HepG2 (cell line): ENCODE measurements around the gene ARHGAP26. TPM values are rescaled to one million over a fixed set of nuclear protein-coding genes. Genes with fewer than 3 reads are reported as not detected.

Source experiments
- ATAC-seq: fragments of 200-7000 bp; cut with Tn5 transposase; 3 replicates; pipeline ENCODE4 v1.9.1; 2020; ENCODE audit warnings: mild to moderate bottlenecking, moderate library complexity
- BruUV-seq: library from RNA; stranded (reverse); fragments of 400-500 nt; replicated peaks from 2 replicates; lab custom pipeline; 2021; lab: Mats Ljungman, UMichigan
- CTCF ChIA-PET: fragments of 300-600 bp; formaldehyde crosslinking; extraction: SDS; loops from one replicate; lab custom pipeline; 2021; ENCODE audit warnings: low total read pairs, inconsistent platforms, low intra/inter-chr PET ratio; lab: Yijun Ruan, JAX
- POLR2A ChIA-PET: fragments of 350-600 bp; sonication (Branson Sonifier 250); formaldehyde crosslinking; loops from one replicate; lab custom pipeline; 2020; ENCODE audit warnings: antibody characterized with exemption, inconsistent platforms; lab: Yijun Ruan, JAX
- DNase-seq: peaks from one replicate; pipeline ENCODE4 v3.0.0-alpha.2; 2015; ENCODE audit warnings: low spot score
- FAIRE-seq: peaks from 3 replicates; lab custom pipeline; 2011; peaks lifted over from hg19 to GRCh38; lab: Jason Lieb, UNC
- H2AFZ ChIP-seq: one replicate; pipeline ENCODE4 v1.6.1; 2011; ENCODE audit warnings: low read length, inconsistent platforms
- H3K27ac ChIP-seq: fragments of 300-600 bp; 3 replicates; pipeline ENCODE4 v1.8.0; 2011; ENCODE audit warnings: mixed run types, mild to moderate bottlenecking, mixed read lengths, low read length, inconsistent platforms; ENCODE audit not compliant: insufficient read depth; ENCODE audit errors: extremely low read length
- H3K27me3 ChIP-seq, 2 experiments: fragments of 200-600 bp in 1 of 2; 2 replicates in 1 of 2; 3 replicates in 1 of 2; pipeline versions ENCODE4 v1.6.0 to v1.8.0; 2011; ENCODE audit warnings: low read length in 2 of 2, mild to moderate bottlenecking in 2 of 2, moderate library complexity in 2 of 2, inconsistent platforms in 1 of 2; ENCODE audit not compliant: insufficient read depth in 2 of 2, control insufficient read depth in 1 of 2
- H3K36me3 ChIP-seq, 2 experiments: fragments of 200-600 bp in 1 of 2; replicated peaks in 1 of 2; 2 replicates in 1 of 2; 3 replicates in 1 of 2; pipeline versions ENCODE4 v1.5.1 to v1.8.0; 2011; ENCODE audit warnings: low read length in 2 of 2, inconsistent platforms in 1 of 2; ENCODE audit not compliant: insufficient read depth in 2 of 2, control insufficient read depth in 1 of 2
- H3K4me1 ChIP-seq: 2 replicates; pipeline ENCODE4 v1.5.1; 2012; ENCODE audit warnings: low read length, inconsistent platforms; ENCODE audit not compliant: insufficient read depth
- H3K4me2 ChIP-seq: 2 replicates; pipeline ENCODE4 v1.6.0; 2011; ENCODE audit warnings: low read depth, low read length, inconsistent platforms
- H3K4me3 ChIP-seq, 3 experiments: fragments of 200-600 bp in 1 of 3; sonication (generic), shearing (Covaris generic) in 1 of 3; replicated peaks in 1 of 3; 2 replicates each; pipeline ENCODE4 v1.5.1; 2011 to 2016; ENCODE audit warnings: low read length in 3 of 3, inconsistent platforms in 2 of 3, low read depth in 2 of 3, mild to moderate bottlenecking in 2 of 3, control low read depth in 1 of 3, mixed read lengths in 1 of 3; ENCODE audit not compliant: insufficient read depth in 1 of 3
- H3K79me2 ChIP-seq: one replicate; pipeline ENCODE4 v1.6.1; 2011; ENCODE audit warnings: low read length, inconsistent platforms; ENCODE audit not compliant: insufficient read depth
- H3K9ac ChIP-seq: 2 replicates; pipeline ENCODE4 v1.6.0; 2011; ENCODE audit warnings: mild to moderate bottlenecking, low read depth, low read length, inconsistent platforms; ENCODE audit not compliant: insufficient read depth
- H3K9me3 ChIP-seq: 2 replicates; pipeline ENCODE4 v1.5.1; 2012; ENCODE audit warnings: mild to moderate bottlenecking, low read length
- H4K20me1 ChIP-seq: 2 replicates; pipeline ENCODE4 v1.6.0; 2011; ENCODE audit warnings: inconsistent platforms, mild to moderate bottlenecking, low read length, moderate library complexity; ENCODE audit not compliant: insufficient read depth
- ATF2 ChIP-seq: sonication (generic); formaldehyde crosslinking; IDR thresholded peaks from 2 replicates; pipeline ENCODE4 v1.4.0; 2020; ENCODE audit warnings: missing genetic modification reagents
- KDM1A ChIP-seq: IDR thresholded peaks from 2 replicates; pipeline ENCODE4 v1.6.1; 2016; ENCODE audit warnings: missing compliant biosample characterization
- MXD4 ChIP-seq: IDR thresholded peaks from 2 replicates; pipeline ENCODE4 v1.6.1; 2016; ENCODE audit warnings: mild to moderate bottlenecking, missing biosample characterization, missing genetic modification reagents
- SIN3A ChIP-seq: IDR thresholded peaks from 2 replicates; pipeline ENCODE4 v1.6.1; 2011; ENCODE audit warnings: low read depth, mild to moderate bottlenecking, control low read depth, low read length, borderline replicate concordance
- SUZ12 ChIP-seq: fragments of 150-350 bp; IDR thresholded peaks from 2 replicates; pipeline ENCODE4 v1.6.1; 2014; ENCODE audit warnings: low read depth, low read length
- WIZ ChIP-seq: sonication (generic); formaldehyde crosslinking; IDR thresholded peaks from 2 replicates; pipeline ENCODE4 v1.5.1; 2020; ENCODE audit warnings: mild to moderate bottlenecking, missing genetic modification reagents
- ZBTB34 ChIP-seq: sonication (generic); formaldehyde crosslinking; IDR thresholded peaks from 2 replicates; pipeline ENCODE4 v1.8.0; 2022; ENCODE audit warnings: mild to moderate bottlenecking, missing genetic modification reagents
- ZFAT ChIP-seq: sonication (generic); formaldehyde crosslinking; conservative IDR thresholded peaks from 2 replicates; pipeline ENCODE4 v1.8.1; 2023; ENCODE audit warnings: missing genetic modification reagents, inconsistent platforms
- ZFP36L1 ChIP-seq: sonication (generic); formaldehyde crosslinking; IDR thresholded peaks from 2 replicates; pipeline ENCODE4 v1.8.0; 2022; ENCODE audit warnings: mild to moderate bottlenecking, missing genetic modification reagents, moderate library complexity
- ZNF24 ChIP-seq: fragments of 450-650 bp; IDR thresholded peaks from 2 replicates; pipeline ENCODE4 v1.6.1; 2017; ENCODE audit warnings: antibody characterized with exemption, mild to moderate bottlenecking
- ZNF280B ChIP-seq: sonication (generic); formaldehyde crosslinking; IDR thresholded peaks from 2 replicates; pipeline ENCODE4 v1.5.0; 2020; ENCODE audit warnings: missing genetic modification reagents, mild to moderate bottlenecking, borderline replicate concordance
- WGBS: methylation state at CpG from one replicate; pipeline ENCODE4 v1.1.6; 2017; ENCODE audit warnings: low lambda C conversion rate; 5-methylcytosine and 5-hydroxymethylcytosine counted together
- in situ Hi-C: cut with HindIII; loops from 2 replicates; pipeline ENCODE4 v1.10.0; 2017; ENCODE audit warnings: low pct_unique_long_range_greater_than_20kb; ENCODE audit not compliant: extremely low pct_ligation_motif_present
- intact Hi-C: fragments of 100-400 bp; cut with micrococcal nuclease; formaldehyde crosslinking; loops from one replicate; pipeline ENCODE4 v1.10.0; 2022; ENCODE audit not compliant: unreplicated experiment
- polyA plus RNA-seq, 8 experiments: library from polyadenylated mRNA; depleted of rRNA in 3 of 8; stranded (reverse) in 7 of 8; unstranded in 1 of 8; fragments of >200 nt; fragmentation: Illumina TruSeq in 4 of 8; extraction: Trizol in 4 of 8; gene quantifications; 2 replicates each; pipeline versions ENCODE4 v1.2.1 to v1.2.3, GENCODE V29; 2011 to 2016; ENCODE audit warnings: low read depth in 4 of 8, missing spikeins in 1 of 8, mixed read lengths in 1 of 8; ENCODE audit not compliant: insufficient read depth in 1 of 8
- total RNA-seq, 5 experiments: library from RNA; depleted of rRNA; stranded (reverse); fragments of >200 nt; fragmentation: Illumina TruSeq; extraction: Trizol; gene quantifications; 2 replicates each; pipeline ENCODE4 v1.2.3, GENCODE V29; 2016; ENCODE audit warnings: low read depth in 1 of 5

ARHGAP26 gene
- total and polyA plus RNA-seq, 2 of the 13 experiments (the other 11 are each of a cell fraction or from before 2014, with no cell fraction given), result 9.6 to 18.2 TPM

- no peak for TF ChIP-seq ZNF280B (CRISPR knock-in tag)
- no peak for TF ChIP-seq MXD4 (CRISPR knock-in tag)
- no peak for TF ChIP-seq WIZ (CRISPR knock-in tag)
- no peak for TF ChIP-seq ZFP36L1 (CRISPR knock-in tag)
- no peak for TF ChIP-seq ATF2 (CRISPR knock-in tag)
- TF ChIP-seq, all 625 proteins: peak for 0
Observed at GRCh38 chr5:142756576-142756975, 13.6 kb upstream of the ARHGAP26 start (continued).

- WGBS, result 41% methylated on average over 4 of the region's 4 CpGs
- Histone ChIP-seq H3K4me3 (no peak overlapping the region), H3K4me2 (no peak overlapping the region), H3K27ac (no peak overlapping the region), H2AFZ (no peak overlapping the region), H3K79me2 (no peaks in the 10 kb centered on the region), H3K9me3 (no peaks in the 10 kb centered on the region), H3K4me1 (peaks cover 20% of the 10 kb centered on the region), H3K36me3 (no peaks in the 10 kb centered on the region), H3K9ac (no peak overlapping the region), H4K20me1 (no peaks in the 10 kb centered on the region), H3K27me3 (peaks cover 0 to 3% of the 10 kb centered on the region in 2 experiments; a peak in 1 of 5 replicates)
- in situ Hi-C loops, result no loop called here
- TF ChIP-seq ZFAT (CRISPR knock-in tag), result no peak
- no peak for TF ChIP-seq KDM1A (CRISPR knock-in tag)
- no peak for TF ChIP-seq ZNF24
- TF ChIP-seq SIN3A, result no peak
- no peak for TF ChIP-seq SUZ12
- TF ChIP-seq ZBTB34 (CRISPR knock-in tag), result no peak
- FAIRE-seq, result no peak
- no peak for DNase-seq
- ChIA-PET POLR2A (no interaction called here), CTCF (no interaction called here)
- no peak for ATAC-seq
- intact Hi-C loops, result no loop called here
- no TSS peak for BruUV-seq
Observed at GRCh38 chr5:142757564-142757963, 12.6 kb upstream of the ARHGAP26 start.
